ENCODE results near the gene INSIG2.

Gene INSIG2

DNA sequence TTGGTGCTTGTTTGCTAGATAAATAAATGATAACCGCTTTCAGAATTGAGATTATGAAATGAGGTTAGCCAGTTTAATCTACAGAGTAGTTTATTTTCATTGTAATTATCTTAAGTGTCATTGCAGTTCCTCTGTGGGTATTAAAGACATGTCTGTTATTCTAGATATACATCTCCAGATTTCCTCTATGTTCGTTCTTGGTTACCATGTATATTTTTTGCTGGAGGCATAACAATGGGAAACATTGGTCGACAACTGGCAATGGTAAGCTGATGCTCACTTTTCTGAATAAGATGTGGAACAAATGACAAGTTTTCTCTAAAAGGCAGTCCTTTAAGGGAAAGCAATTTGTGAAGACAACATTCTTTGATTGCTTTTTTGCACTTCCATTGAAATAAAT, 18.7 kb downstream of the INSIG2 start:
- TF ChIP-seq, protein P1, sequence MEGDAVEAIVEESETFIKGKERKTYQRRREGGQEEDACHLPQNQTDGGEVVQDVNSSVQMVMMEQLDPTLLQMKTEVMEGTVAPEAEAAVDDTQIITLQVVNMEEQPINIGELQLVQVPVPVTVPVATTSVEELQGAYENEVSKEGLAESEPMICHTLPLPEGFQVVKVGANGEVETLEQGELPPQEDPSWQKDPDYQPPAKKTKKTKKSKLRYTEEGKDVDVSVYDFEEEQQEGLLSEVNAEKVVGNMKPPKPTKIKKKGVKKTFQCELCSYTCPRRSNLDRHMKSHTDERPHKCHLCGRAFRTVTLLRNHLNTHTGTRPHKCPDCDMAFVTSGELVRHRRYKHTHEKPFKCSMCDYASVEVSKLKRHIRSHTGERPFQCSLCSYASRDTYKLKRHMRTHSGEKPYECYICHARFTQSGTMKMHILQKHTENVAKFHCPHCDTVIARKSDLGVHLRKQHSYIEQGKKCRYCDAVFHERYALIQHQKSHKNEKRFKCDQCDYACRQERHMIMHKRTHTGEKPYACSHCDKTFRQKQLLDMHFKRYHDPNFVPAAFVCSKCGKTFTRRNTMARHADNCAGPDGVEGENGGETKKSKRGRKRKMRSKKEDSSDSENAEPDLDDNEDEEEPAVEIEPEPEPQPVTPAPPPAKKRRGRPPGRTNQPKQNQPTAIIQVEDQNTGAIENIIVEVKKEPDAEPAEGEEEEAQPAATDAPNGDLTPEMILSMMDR (IDR thresholded peaks at IDR 0.05; ENCODE audit: extremely low read depth, insufficient read depth, missing control alignments) = no peak
- DNase-seq (ENCODE audit: low spot score) = no peak
- in situ Hi-C loops (cut with MboI; ENCODE audit: low pct_unique_long_range_greater_than_20kb, low sequenced_read_pairs, unreplicated experiment) = no loop called here

DNA sequence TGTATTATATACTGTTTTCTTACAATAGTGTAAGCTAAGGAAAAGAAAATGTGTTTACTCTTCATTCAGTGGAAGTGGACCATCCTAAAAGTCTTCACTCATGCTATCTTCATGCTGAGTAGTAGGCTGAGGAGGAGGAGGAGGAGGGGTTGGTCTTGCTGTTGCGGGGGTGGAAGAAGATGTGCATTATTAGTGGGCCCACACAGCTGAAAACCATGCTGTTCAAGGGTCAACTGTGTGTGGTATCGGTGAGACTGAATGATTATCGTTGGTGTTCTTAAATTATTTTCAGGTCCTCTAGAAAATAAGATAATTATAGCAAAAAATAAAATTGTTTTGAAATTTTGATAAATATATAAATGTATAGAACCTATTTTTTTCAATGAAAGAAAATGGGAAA, 22.0 kb downstream of the INSIG2 start:
- DNase-seq (ENCODE audit: low spot score) = no peak
- TF ChIP-seq, protein P1 (IDR thresholded peaks at IDR 0.05; ENCODE audit: extremely low read depth, insufficient read depth, missing control alignments) = no peak
- in situ Hi-C loops (cut with MboI; ENCODE audit: low pct_unique_long_range_greater_than_20kb, low sequenced_read_pairs, unreplicated experiment) = no loop called here

DNA sequence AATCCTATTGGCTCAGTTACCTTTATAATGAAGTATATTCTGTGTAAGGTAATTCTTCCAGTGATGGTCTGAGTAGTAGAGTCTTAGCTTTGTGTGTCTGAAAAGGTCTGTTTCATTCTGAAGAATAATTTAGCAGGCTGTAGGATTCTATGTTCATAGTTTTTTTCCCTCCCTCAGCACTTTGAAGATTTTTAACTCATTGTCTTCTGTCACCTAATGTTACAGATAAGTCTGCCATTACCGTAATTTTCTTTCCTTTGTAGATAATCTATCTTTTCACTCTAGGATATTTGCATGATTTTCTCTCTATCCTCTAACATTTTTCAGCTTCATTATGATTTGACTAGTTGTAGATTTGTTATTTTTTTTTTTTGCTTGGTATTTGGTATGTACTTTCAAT, 22.7 kb downstream of the INSIG2 start:
- in situ Hi-C loops (cut with MboI; ENCODE audit: low pct_unique_long_range_greater_than_20kb, low sequenced_read_pairs, unreplicated experiment) = no loop called here
- TF ChIP-seq, protein P1 (IDR thresholded peaks at IDR 0.05; ENCODE audit: extremely low read depth, insufficient read depth, missing control alignments) = no peak
- no peak for DNase-seq (ENCODE audit: low spot score)

DNA sequence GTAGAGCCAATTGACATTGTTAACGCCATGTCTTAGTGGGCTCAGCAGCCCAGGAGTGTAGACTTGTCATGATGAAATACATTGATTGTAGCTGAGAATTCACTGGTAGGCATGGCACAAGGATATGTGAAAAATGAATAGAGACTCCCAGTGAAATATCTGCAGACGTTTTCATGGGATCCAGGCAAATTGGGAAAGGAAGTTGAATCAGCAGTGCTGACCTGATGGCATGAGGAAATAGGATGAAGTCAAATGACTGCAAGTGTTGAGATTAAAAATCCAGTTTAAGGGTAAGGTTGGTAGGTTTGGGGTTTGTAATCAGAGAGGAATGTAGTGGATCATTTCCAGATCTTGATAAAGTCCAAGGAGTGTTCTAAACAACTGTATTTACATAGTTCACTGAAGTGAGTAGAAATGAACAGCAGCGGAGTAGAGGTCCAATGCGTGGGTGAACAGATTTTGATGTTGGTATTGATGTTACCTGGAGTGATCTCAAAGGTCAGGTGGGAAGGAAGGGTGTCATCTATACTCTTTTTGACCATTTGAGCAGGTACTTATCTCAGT, 24.6 kb downstream of the INSIG2 start:
- TF ChIP-seq, protein P1 (IDR thresholded peaks at IDR 0.05; ENCODE audit: extremely low read depth, insufficient read depth, missing control alignments) = no peak
- DNase-seq (ENCODE audit: low spot score) = no peak
- in situ Hi-C loops (cut with MboI; ENCODE audit: low pct_unique_long_range_greater_than_20kb, low sequenced_read_pairs, unreplicated experiment) = no loop called here

DNA sequence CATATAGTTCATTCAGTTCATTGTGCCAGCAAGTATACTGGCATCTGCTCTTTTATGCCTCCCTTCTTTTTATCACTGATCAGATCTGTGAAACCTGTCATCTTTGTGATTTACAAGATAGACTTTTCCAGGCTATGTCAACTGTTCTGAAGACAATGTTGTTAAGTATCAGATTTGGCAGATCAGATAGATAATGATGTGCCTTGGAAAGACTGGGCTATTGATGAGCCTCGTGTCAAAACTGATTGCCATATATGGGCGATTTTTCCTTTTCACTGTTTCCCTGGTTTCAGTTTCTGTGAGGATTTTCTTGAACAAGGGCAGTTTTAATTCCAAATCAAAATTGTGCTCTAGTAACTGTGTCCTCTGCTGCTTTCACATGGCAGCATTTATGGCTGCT, 26.6 kb downstream of the INSIG2 start:
- in situ Hi-C loops (cut with MboI; ENCODE audit: low pct_unique_long_range_greater_than_20kb, low sequenced_read_pairs, unreplicated experiment) = no loop called here
- TF ChIP-seq, protein P1 (IDR thresholded peaks at IDR 0.05; ENCODE audit: extremely low read depth, insufficient read depth, missing control alignments) = no peak
- no peak for DNase-seq (ENCODE audit: low spot score)

DNA sequence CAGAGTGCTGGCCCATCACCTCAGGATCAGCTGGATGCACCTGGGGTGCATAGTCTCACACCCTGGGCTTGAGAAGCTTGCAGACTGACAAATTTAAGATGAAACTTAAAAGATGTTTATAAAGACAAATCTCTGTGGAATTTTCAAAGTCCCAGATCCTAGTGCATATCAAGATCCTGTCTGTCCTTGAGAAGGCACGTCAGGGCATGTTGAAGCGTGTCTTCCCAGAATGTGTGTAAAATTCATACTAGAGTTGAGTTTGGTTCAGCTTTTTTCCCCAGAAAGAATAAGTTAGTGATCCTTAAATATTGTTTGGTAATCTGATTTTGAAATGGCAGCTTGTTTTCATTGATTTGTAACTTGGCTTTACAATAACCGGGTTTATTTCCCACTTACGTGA, 27.5 kb downstream of the INSIG2 start:
- no peak for DNase-seq (ENCODE audit: low spot score)
- in situ Hi-C loops (cut with MboI; ENCODE audit: low pct_unique_long_range_greater_than_20kb, low sequenced_read_pairs, unreplicated experiment) = no loop called here

More for the DNA sequence above, 27.5 kb downstream of the INSIG2 start:
- TF ChIP-seq, protein P1 (IDR thresholded peaks at IDR 0.05; ENCODE audit: extremely low read depth, insufficient read depth, missing control alignments) = no peak

All from GM13977 (cell line).